ENCODE measurements around the gene DNAAF2.
"Not testable (repeated sequence)": the region's sequence is repeated elsewhere in the genome, so short reads cannot be mapped to it uniquely, and the experiment has no call there.

DNAAF2 gene

DNA sequence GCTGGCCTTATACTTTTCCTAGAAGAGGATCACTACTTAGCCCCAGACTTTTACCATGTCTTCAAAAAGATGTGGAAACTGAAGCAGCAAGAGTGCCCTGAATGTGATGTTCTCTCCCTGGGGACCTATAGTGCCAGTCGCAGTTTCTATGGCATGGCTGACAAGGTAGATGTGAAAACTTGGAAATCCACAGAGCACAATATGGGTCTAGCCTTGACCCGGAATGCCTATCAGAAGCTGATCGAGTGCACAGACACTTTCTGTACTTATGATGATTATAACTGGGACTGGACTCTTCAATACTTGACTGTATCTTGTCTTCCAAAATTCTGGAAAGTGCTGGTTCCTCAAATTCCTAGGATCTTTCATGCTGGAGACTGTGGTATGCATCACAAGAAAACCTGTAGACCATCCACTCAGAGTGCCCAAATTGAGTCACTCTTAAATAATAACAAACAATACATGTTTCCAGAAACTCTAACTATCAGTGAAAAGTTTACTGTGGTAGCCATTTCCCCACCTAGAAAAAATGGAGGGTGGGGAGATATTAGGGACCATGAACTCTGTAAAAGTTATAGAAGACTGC lies 12.9 kb downstream of the DNAAF2 start:
- no peak for DNase-seq

DNA sequence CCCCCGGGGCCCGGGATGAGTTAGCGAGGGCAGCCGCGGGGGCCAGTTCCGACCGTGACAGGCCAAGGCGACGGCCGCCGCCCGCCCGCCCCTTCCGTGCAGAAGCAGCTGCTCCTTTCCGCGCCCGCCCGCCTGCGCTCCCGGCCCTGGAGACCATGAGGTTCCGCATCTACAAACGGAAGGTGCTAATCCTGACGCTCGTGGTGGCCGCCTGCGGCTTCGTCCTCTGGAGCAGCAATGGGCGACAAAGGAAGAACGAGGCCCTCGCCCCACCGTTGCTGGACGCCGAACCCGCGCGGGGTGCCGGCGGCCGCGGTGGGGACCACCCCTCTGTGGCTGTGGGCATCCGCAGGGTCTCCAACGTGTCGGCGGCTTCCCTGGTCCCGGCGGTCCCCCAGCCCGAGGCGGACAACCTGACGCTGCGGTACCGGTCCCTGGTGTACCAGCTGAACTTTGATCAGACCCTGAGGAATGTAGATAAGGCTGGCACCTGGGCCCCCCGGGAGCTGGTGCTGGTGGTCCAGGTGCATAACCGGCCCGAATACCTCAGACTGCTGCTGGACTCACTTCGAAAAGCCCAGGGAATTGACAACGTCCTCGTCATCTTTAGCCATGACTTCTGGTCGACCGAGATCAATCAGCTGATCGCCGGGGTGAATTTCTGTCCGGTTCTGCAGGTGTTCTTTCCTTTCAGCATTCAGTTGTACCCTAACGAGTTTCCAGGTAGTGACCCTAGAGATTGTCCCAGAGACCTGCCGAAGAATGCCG lies 13.7 kb downstream of the DNAAF2 start:
- peak in 35 of 51 donors; percentile 19 to 70 (median 51) for DNase-seq

DNA sequence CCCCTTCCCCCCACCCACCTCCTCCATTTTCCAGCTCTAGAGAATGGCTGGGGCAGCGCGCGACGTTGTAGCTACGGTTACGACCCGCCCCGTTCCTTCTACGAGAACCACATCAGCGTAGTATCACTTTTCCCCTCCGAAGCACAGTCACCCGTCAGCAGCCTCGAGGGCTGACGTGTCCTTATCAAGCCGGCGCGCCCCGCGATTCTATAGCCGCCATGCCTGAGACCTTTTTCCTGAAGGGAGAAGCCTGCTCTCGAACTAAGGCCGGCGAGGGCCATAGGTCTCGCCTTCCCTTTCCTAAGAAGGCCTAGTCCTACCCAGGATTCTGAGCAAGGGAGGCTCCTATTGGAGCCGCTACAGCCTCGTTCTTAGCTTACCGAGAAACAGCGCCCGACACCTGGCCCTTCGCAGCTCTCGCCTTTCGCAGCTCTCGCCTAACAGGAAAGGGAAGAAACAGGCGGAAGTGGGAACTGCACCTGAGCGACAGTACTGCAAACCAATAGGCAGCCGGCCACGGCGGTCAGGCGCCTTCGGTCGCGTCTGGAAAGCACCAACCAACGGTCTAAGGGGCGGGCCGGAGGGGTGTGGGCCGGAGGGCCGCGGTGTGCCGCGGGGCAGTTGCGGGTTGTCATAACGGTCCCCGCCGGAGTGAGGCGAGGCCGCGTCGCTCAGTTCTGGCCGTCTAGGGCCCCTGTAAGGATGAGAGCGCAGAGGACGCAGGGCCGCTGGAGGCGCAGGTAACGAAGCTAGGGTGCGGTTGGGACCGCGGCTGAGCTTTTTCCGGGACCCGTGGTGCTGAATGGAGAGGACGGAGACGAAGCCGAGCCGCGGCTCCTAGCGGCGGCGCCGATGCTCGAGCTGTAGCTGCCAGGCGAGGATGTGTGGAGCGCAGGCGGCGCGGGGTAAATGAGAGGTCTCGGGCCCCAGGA lies 14.6 kb downstream of the DNAAF2 start, which contains the start of the genes MGAT2 and RPL36AL:
Gene MGAT2 (plus strand): TSS at position 618 of the 932 bp plus-strand sequence. CDS start 470 bp downstream, outside the sequence.
Gene RPL36AL (minus strand): TSS at position 445 of the 932 bp plus-strand sequence. CDS start 1,522 bp downstream, outside the sequence.
- peak; percentile 77 to 99 (median 96) for DNase-seq

DNA sequence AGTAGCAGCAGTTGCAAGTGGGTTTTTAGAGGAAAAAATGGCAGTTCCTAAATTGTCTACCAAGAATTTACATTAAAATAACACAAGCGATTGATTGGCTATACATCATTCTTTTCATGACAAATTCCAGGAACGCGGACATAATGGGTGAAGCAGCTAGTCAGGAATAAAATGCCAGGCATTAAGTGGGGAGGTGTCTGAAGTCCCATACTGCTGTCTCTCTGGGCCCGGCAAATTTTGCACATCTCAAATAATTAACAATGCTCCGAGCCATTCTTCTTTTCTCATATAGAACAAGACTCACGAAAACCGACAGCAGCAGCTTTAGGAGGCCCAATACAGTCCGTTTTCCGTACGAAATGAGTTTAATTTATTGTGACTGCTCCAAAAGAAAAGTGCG lies 15.3 kb downstream of the DNAAF2 start:
- DNase-seq: no peak

DNA sequence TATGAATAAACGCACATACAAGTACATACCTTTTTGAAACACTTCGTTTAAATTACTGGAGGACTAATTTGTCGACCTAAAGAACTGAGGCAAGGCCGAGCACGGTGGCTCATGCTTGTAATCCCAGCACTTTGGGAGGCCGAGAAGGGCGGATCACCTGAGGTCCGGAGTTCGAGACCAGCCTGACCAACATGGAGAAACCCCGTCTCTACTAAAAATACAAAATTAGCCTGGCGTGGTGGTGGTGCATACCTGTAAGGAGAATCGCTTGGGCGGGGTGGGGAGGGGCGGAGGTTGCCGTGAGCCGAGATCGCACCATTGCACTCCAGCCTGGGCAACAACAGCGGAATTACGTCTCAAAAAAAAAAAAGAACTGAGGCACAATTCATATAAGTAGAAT lies 15.8 kb downstream of the DNAAF2 start:
- DNase-seq: not testable (repeated sequence)

DNA sequence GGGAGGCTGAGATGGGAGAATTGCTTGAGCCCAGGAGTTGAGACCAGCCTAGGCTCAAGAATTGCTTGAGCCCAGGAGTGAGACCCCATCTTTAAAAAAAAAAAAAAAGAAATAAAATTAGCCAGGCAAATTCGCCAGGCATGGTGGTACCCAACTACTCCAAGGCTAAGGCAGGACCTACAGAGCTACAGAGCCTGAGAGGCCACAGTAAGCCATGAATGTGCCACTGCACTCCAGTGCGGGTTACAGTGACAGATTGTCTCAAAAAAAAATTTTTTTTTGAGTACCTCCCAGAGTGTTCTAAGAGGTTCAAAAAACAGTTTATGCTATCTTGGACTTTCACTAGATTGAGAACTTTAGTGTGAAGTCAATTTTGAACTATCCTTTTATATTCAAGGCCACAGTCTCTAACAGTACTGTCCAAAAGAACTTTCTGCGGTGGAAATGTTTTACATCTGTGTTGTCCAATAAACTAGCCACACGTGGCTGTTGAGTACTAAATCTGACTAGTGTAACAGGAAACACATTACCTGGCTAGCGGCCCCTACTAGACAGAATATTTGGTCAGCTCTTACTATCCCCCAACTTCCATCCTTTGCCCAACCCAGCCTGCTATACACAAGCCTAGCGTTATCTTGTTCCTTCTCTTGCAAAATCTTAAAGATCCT lies 17.1 kb downstream of the DNAAF2 start:
- DNase-seq: no peak

DNA sequence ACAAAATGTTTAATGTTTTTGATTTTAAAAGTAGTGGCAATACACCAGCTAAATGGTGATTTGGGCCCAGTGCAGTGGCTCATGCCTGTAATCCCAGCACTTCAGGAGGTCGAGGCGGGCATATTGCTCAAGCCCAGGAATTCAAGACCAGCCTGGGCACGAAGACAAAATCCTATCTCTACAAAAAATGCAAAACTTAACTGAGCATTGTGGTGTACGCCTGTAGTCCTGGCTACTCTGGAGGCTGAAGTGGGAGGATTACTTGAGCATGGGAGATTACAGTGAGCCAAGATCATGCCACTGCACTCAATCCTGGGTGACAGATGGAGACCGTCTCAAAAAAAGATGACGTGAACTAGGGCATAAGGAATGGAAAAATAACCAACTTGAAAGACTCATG lies 19.3 kb downstream of the DNAAF2 start:
- no peak for DNase-seq

DNA sequence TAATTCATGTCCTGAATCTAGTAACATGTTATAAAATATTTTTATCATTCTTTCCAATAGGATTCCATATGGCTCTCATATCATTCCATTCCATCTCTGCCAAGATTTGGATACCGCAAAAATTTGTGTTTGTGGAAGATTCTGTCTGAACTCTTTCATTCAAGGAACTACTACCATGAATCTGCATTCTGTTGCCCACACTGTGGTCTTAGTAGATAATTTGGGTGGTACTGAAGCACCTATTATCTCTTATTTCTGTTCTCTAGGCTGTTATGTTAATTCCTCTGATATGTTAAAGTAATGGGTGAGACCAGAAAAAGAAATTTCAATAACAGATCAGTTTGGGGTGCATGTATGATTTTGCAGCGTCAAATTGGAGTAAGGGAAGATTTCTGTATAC lies 20.8 kb downstream of the DNAAF2 start:
- DNase-seq: no peak

DNA sequence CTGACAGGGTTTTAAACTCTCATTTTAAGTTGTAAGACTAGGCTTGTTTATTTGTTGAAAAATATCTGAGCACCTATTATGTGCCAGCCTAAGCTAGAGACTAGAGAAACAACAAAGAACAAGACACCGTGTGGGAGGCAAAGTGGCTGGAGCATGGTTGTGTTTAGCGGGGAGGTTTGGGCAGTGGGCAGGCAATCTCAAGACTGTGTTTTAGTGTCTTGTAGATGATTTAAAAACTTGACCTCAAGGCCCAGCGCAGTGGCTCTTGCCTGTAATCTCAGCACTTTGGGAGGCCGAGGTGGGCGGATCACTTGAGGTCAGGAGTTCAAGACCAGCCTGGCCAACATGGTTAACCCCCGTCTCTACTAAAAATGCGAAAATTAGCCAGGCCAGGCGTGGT lies 22.4 kb downstream of the DNAAF2 start:
- no peak for DNase-seq

DNA sequence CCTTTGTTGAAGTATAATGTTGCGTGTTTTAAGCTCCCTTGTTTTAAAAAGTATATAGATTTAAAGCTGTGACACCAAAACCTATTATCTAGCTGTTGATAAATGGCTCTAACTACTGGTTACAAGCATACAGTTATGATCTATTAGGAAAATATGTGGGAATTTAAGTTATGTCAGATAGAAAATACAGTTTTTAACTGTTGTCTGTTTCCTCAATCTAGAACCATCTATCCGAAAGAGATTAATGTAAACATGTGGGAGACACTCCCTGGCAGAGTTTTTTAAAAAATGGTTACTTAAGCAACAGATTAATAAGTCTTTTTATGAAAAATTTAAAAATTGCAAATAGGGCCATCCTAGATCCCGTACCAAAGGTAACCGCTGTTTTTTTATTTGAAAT lies 22.8 kb downstream of the DNAAF2 start:
- no peak for DNase-seq

DNA sequence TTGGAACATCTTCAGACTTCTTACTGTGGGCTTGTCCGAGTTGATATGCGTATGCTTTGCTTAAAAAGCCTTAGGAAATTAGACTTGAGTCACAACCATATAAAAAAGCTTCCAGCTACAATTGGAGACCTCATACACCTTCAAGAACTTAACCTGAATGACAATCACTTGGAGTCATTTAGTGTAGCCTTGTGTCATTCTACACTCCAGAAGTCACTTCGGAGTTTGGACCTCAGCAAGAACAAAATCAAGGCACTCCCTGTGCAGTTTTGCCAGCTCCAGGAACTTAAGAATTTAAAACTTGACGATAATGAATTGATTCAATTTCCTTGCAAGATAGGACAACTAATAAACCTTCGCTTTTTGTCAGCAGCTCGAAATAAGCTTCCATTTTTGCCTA lies 27.5 kb downstream of the DNAAF2 start:
- no peak for DNase-seq

DNA sequence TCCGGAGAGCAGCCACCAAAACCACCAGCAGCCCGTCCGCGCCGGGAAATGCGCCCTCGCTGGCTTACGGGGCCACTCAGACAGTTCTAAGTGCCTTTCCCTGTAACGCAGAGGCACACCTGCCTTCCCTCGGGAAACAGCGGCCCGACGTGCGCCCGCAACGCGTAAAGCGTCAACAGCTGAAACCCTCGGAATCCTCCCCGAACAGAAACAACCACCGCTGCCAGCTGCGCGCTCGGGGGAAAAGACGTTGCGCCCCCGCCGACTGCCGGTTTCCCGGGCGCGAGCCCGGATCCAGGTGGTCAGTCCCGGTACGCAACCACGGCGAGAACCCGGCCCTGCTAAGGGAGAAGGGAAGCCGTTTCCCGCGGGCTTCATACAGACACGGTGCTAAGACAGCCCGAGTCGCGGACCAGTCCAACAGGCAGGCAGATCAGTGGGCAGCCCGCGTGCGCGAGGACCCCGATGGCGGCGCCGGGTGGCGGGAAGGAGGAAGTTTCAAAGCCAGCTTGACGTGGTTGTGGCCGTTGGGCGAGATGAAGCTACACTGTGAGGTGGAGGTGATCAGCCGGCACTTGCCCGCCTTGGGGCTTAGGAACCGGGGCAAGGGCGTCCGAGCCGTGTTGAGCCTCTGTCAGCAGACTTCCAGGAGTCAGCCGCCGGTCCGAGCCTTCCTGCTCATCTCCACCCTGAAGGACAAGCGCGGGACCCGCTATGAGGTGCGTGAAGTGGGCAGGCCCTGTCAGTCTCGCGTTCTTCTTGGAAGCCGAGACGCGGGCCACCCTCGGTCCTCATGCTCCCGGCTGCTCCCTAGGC lies 36.4 kb downstream of the DNAAF2 start, which contains the start of gene LRR1:
Gene LRR1 (plus strand): TSS at position 456 of the 816 bp plus-strand sequence. CDS start 81 bp downstream, at position 537.
- DNase-seq: peak in 50 of 51 donors; percentile 16 to 86 (median 68)

DNA sequence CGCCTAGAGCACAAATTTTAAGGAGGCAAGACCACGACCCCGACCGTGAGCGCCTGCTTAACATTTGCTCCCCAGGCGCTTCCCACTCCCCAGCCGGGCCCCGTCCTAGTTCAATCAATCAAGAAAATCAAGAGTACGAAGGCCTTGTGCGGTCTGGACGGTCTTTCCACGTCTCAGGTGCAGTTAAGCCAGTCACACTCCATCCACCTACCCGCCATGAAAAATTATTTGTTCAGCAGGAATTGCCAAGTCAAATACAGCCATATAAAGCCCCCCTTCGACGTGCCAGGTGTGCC lies 36.9 kb downstream of the DNAAF2 start:
- peak in 4 of 51 donors; percentile 17 to 55 (median 30) for DNase-seq

DNA sequence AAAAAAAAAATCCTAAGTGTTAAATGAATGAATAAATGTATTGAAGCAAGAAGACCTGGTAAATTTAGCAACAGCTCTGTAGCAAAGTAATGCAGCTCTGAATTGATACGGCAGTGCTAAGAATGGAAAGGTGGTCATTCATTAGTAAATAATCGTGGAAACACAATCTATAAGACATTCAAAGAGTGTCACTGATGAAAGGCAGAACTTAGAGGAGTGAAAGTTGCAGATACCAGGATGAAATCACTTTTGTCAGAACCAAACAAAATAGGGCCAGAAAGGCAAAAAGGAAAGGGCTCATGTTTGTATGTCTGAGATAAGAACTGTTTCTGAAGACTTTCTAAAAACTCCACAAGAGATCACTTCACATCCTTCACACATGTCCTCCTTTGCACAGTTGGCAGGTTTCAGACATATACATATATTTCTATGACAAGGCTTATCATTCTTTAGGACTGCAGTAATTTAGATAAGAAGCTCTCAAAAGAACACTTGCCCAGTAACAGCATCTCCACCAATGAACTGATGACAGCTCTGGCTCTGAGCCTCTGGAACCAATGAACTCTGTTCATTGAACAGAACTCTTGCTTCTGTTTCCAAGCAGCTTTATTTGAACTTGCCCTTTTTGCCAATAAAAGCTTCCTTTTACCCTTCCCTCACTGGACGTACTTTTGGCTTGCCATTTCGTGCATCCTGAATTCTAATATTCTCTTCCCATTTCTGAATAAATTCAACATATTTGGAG lies 40.5 kb downstream of the DNAAF2 start:
- DNase-seq: peak in 5 of 51 donors; percentile 0 to 15 (median 8)

DNA sequence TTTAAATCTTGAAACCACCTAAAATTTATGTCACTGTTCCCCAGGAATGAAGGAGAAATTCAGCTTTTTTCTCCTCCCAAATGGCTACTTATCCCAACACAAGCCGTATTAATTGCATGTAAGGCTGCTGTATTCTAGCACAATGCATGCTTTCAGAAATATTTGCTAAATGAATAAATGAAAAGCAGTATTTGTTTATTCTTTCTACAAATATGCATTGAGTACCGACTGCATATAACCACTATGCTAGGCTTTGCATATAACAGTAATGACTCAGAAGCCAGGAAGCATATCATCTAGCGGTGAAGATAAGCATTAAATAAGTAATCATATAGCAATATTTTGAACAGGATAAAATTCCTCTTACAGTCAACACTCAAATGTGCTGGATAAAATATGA lies 42.0 kb downstream of the DNAAF2 start:
- DNase-seq: no peak

DNA sequence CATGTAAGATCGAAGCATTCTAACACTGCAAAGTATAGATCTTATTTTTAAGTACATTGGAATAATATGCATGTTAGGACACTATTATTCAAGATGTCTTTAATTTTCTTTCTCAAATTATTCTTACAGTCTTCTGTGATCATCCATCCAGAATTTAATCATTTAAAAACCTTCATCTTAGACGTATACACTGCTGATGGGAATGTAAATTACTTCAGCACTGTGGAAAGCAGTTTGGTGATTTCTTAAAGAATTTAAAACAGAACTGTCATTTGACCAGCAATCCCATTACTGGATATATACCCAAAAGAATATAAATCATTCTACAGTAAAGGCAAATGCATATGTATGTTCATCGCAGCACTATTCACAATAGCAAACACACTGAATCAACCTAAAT lies 45.7 kb downstream of the DNAAF2 start:
- no peak for DNase-seq

DNA sequence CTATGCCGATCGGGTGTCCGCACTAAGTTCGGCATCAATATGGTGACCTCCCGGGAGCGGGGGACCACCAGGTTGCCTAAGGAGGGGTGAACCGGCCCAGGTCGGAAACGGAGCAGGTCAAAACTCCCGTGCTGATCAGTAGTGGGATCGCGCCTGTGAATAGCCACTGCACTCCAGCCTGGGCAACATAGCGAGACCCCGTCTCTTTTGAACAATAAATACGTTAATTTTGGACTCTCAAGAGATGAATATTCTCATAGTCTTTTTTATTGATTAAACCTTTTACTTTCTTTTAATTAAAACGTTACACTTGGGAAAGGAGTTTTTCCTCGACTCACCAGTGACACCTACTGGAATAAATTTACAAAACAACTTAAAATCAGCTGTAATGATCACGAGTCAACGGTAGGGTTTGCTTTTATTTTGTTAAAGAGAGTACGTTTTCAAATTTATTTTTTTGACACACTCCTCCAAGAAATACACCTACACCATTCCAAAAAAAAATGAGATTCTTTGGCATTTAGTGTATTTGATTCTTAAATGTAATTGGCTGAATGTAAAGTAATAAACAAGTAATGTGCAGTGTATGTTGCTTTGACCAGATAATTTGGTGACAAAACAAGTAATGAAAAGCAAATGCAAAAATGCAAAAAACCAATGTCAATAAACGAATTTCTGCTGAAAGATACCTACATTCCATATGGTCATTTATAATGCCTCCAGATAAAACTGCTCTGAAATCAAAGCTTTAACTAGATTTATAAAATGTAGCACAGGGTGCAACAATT lies 48.2 kb downstream of the DNAAF2 start:
- peak in 6 of 51 donors; percentile 22 to 78 (median 43) for DNase-seq

DNA sequence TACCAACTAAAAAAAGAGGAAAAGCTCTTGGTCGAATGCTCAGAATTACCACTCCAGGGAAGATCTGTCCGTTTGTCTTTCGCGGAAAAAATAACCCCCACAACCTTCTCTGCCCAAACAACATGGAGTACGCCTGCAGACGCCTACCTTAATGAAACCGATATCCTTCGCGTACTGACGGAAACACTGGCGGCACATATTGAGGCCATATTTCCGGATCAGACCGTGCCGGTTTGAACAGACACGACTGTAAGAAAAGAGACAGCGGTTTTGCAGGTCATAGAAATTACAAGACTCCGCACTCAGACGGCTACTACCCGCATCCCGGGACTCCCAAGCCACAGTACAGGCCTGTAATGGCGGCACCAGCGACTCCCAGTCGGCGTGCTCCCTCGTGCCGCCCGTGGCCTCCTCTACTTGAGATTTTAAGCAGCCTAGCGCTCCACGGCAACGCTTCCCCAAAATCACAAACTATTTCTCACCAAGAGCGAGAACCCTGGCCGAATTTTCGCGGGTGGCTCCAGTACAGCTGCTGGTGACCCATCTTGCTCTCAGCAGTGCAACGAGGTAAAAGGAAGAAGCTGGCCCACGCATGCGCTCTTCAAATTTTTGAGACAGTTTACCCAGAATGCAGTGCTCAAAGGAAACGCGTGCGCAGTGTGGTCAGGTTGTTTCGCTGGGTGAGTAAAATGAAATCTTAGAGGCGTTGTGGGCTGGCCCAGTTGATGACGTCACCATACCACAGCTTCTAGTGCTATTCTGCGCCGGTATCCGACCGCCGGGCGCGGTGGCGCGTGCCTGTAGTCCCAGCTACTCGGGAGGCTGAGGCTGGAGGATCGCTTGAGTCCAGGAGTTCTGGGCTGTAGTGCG lies 49.0 kb downstream of the DNAAF2 start, which contains the start of gene RPS29:
Gene RPS29 (minus strand): TSS at position 578 of the 870 bp plus-strand sequence. CDS start 34 bp downstream, at position 544.
- peak; percentile 74 to 99 (median 92) for DNase-seq

Measured in hypothalamus (tissue), 51 donors.